SKM-1 (cell line): ENCODE measurements around the gene MXI1.
A peak's percentile ranks its signal among the peaks of the same experiment; 100 is the strongest.
"Not testable (repeated sequence)": the region's sequence is repeated elsewhere in the genome, so short reads cannot be mapped to it uniquely, and the experiment has no call there.

Source experiments
- DNase-seq: peaks from one replicate; lab custom pipeline; 2025; ENCODE audit not compliant: unreplicated experiment; lab: John Stamatoyannopoulos, UW

Gene MXI1

DNA sequence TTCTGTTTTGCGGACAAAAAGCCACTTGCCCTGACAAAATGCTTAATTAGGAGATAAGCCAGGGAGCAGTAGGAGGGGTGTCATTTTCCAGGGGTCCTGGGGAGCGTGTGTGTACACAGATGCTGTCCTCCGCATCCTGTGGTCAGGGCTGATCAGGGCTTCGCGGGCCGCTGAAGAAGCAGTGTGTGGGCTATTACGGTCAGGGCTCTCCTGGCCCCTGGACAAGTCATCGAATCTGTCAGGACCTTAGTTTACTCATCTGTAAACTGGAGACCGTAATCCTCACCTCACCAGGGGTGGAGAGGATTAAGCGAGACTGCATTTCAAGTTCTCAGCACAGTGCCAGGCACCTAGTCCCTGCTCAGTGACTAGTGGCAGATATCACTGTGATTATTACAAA is 26.0 kb upstream of the MXI1 start:
- DNase-seq, result no peak

GRCh38 chr10:110181911-110182310 is 25.5 kb upstream of the MXI1 start:
- DNase-seq, result no peak

- no peak for DNase-seq
These were observed 23.0 kb upstream of the MXI1 start for GRCh38 chr10:110184398-110184797.

DNA sequence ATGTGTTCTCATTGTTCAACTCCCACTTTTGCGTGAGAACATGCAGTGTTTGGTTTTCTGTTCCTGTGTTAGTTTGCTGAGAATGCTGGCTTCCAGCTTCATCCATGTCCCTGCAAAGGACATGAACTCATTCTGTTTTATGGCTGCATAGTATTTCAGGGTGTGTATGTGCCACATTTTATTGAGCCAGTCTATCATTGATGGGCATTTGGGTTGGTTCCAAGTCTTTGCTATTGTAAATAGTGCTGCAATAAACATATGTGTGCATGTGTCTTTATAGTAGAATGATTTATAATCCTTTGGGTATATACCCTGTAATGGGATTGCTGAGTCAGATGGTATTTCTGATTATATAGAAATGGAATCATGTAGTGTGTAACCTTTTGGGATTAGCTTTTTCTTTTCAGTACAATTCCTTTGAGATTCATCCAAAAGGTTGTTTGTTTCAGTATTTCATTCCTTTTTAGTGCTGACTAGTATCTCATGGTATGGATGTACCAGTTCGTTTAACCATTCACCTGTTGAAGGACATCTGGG is 21.7 kb upstream of the MXI1 start:
- not testable (repeated sequence) for DNase-seq

- no peak for DNase-seq
These were observed 17.2 kb upstream of the MXI1 start for GRCh38 chr10:110190170-110190569.

- peak; percentile 66 for DNase-seq
These were observed 14.9 kb upstream of the MXI1 start for GRCh38 chr10:110192552-110192951.

DNA sequence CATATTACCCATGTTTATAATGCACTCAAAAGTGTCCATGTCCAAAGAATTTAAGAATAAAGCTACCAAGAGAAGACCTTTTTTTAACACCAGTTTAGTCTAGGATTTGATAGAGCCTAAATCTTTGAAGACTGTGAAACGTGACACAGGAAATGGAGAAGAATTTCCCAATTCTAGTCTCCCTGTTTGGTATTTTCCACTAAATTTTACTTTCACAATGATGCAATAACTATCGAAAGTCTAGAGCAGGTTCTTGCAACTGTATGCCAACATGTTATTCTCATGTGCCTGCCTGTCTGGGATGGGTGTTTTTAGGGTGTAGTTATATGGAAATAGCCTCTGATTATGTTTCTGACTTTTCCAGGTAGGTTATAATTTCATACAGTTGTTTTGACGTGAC is 6.9 kb upstream of the MXI1 start:
- DNase-seq, result peak; percentile 12

- not testable (repeated sequence) for DNase-seq
These were observed 6.4 kb upstream of the MXI1 start for GRCh38 chr10:110201046-110201445.

GRCh38 chr10:110203500-110204455 is 3.6 kb upstream of the MXI1 start:
- DNase-seq, result no peak

DNA sequence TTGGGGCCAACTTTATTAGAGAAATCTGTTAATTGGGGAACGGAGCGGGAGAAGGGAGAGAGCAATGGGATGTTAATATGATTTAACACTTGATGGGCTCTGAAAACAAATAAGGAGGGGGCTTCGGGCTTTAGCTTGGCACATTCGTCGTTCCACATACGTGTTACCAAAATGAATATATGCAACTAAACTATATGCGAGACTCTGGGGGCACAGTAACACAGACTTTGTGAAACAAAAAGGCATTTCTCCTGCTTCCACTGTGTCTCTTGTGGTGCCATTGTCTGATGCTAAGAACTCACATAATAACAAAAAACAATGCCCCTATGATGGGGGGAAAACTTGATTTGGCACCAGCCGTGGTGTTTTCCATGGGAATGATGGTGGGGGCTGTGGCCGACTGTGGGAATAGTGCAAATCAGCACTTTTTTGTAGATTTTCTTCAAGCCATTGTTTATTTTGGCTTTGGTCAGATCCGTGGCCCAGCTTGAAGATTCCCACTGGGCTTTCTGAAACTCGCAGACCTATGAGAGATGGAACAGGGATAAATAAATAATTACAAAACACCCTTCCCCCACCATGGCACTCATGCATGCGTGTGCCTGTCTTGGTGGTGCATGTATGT is 2.2 kb upstream of the MXI1 start:
- no peak for DNase-seq

- peak; percentile 17 for DNase-seq
These were observed 604 bp downstream of the MXI1 start for GRCh38 chr10:110207805-110208613.

GRCh38 chr10:110208614-110209453 is 1.4 kb downstream of the MXI1 start:
- peak; percentile 60 for DNase-seq

DNA sequence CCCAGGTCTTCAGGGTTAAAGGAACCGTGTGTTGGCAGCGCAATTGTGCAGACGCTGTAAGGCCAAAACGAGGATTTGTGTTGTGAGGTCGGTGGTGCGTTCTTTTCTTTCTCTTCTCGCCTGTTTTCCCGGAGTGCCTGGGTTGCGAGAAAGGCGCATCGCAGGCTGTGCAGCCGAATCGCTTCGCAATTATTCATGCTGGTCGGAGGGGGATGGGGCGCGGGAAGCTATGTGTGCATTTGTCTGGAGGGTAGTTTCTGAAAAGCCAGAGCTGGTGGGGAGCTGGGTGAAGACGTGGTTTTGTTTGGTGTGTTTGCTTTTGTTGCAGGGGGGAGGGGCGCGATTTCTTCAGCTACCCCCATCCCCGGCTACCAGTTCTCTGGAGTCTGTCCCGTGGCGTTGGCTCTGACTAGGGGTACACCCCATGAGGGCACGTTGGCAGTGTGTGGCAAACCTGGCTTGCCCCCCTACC is 2.1 kb downstream of the MXI1 start:
- DNase-seq, result no peak

DNA sequence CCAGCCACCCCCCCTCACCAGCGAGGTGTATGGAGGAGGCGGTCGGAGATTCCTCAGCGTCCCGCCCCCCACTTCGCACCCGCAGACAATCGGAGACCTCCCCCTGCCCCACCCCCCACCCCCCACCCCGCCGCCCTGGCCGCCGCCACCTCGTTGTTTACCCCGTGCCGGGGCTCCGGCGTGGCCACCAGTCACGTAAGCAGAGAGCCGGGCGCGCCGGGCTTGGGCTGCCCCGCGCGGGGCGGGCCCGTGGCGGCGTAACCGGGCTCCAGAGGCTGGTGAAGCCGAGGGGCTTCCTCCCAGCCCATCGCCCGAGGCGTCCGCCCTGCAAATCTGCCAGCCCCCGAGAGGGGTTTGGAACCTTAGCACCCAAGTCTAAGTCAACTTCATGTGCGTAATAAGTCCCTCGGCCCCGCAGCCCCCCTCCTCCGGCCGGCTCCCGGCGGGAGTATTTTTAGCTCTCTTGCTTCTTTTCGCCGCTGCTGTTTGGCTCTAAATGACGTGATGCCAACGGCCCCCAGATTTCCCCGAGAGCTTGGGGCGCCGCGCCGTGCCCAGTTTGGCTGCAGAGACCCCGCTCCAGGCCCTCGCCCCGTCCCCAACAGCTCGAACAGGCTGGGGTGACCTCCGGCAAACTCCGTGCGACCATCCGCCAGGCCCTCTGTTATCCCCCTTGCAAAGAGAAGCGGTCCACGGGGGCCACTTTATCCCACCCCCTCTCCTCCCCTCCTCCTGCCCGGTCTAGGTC is 2.7 kb downstream of the MXI1 start:
- no peak for DNase-seq

DNA sequence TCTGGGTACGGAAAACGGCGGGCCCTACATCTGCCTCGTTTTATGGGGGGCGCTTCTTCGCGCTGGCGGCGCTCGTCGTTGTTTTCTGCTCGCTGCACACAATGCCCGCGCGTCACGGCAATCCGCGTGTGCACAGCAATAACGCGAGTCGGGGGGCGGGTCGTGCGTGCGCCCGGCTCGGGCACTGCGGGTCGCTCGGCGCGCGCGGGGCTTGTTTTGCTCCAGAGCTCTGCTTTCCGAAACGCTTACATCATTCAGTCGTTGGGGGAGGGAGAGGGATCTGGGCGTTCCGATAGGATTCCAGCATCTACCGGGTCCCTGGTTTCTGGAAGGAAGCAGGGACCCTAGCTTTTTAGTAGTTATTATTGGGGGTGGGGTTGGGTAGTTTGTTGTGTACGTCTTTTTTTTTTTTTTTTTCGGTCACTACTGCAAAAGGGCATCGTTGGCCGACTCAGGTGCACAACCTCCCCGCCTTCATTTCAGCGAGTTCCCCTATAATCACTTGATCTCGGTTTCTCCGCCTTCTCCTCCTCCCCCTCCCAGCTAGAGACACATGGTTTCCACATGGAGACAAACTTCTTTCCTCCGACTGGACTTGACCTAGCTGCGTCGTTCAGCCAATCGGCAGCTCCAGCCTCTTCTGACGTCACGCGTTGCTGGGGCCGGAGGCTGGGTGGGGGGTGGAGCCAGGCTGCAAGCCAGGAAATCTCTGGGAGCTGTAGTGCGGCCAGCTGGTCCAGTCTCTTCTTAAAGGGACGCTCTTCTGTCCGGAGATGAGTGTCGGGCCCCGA is 3.5 kb downstream of the MXI1 start:
- peak; percentile 99 for DNase-seq

- no peak for DNase-seq
These were observed 4.0 kb downstream of the MXI1 start for GRCh38 chr10:110211465-110211843.

GRCh38 chr10:110212119-110213006 is 5.0 kb downstream of the MXI1 start:
- peak; percentile 57 for DNase-seq

- DNase-seq, result no peak
These were observed 7.0 kb downstream of the MXI1 start for GRCh38 chr10:110214371-110214826.
